Posterior vena cava (tissue), 2 donors: Measurements from ENCODE around the gene BLVRB. TPM values are rescaled to one million over a fixed set of nuclear protein-coding genes. Genes with fewer than 3 reads are reported as not detected.
A peak's percentile ranks its signal among the peaks of the same experiment; 100 is the strongest.
"Not testable (repeated sequence)": the region's sequence is repeated elsewhere in the genome, so short reads cannot be mapped to it uniquely, and the experiment has no call there.

Experiments used
- DNase-seq: peaks from one replicate; pipeline ENCODE4 v3.0.0-alpha.2; 2020; ENCODE audit warnings: low spot score
- intact Hi-C, 2 donors: fragments of 100-400 bp; cut with DNase I; formaldehyde crosslinking; loops; one replicate each; pipeline versions ENCODE4 v1.14.1 to v1.14.2; 2022 to 2023
- total RNA-seq, 2 donors: library from RNA; stranded (reverse); fragmentation: NEBNext Ultra II Directional; extraction: Animal tissue kit (Norgen Biotek cat#: 25700); gene quantifications; one replicate each; pipeline ENCODE4 v1.2.1, GENCODE V29; 2021
- donor health status: DM: yes; HTN: yes; CAD: no.
- donor health status: DM: yes; HTN: yes; CAD: no.

Gene BLVRB
- total RNA-seq, 2 donors from 2014 or later = 77.4 to 88.1 TPM

GRCh38 chr19:40414542-40415535 lies 50.7 kb downstream of the BLVRB start:
- intact Hi-C loops = no loop called here
- no peak for DNase-seq

DNA sequence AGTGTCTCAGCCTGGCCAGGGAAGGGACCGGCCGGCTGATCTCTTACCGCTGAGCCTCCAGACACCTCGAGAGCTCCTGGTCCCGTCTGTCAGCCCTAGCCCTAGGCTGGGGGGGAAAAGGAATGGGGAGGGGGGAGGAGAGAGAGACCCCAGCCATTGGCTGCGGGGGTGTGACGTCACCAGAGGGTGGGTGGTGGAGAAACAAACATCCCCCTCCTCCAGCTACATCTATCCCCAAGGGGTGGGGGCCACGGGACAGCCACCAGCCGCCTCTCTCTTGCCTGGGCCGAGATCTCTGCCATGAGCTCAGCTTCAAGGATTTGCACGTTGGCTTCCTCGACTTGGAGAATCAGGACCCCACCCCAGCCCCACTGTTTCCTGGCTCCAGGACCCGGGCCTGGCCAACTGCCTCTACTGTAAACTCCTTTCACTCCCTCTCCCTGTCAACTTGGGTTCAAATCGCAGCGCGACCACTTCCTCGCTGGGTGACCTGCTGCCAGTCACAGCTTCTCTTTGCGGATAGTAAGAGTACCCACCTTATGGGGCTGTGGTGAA lies 52.2 kb downstream of the BLVRB start, which contains the start of gene PRX:
Gene PRX (minus strand): TSS at position 88 of the 555 bp plus-strand sequence. CDS start 5,446 bp downstream, outside the sequence.
- intact Hi-C loops = no loop called here
- no peak for DNase-seq

GRCh38 chr19:40412866-40413265 lies 52.7 kb downstream of the BLVRB start:
- intact Hi-C loops = no loop called here

GRCh38 chr19:40411958-40412499 lies 53.5 kb downstream of the BLVRB start:
- intact Hi-C loops = no loop called here
- no peak for DNase-seq

More at GRCh38 chr19:40412866-40413265, 52.7 kb downstream of the BLVRB start:
- DNase-seq = no peak

DNA sequence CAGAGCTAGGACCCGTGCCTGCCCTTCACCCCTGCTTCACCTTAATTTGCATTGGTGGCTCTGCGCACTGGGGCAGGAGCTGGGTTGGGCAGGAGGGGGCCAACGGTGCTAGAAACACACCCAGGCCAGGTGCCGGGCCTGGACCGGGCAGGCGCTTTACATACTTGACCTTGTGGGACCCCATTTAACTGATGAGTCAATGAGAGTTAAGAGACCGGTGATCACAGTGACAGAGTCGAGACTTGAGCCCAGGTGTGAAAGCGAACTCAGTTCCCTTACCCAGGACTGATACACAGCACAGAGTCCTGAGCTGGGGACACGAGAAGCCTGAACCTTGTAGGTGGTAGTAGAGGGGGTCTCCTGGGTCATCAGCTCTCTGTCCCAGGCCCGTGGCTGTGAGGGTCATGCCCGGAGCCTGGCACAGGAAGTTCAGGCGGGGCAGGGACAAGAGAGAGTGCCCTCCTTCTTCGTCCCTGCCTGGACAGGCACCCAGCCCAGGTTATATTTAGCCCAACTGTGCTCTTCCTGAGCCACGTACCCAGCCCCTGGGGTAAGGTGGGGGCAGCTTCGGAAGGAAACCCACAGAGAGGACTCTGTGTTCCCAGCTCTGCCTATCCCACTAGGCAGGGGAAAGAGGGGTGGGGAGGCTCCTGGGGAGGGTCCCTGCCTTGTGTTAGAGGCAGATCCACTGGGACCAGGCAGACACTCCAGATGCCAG lies 54.3 kb downstream of the BLVRB start:
- no peak for DNase-seq
- intact Hi-C loops = no loop called here

DNA sequence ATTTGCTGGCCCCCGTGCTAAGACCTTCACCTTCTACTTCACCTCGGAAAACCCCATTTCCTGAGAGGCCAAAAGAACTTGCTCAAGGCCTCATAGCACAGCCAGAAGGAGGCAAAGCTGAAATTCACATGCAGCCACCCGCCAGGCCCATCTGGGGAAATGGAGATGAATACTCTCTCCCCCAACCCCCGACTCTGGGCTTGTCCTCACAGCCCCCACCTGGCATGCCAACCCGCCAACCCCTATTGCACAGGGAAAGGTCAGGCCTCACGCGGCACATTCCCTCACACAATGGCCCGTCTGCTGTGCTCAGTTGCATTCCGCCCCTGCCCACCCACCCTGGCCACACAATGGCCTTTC lies 55.5 kb downstream of the BLVRB start:
- no peak for DNase-seq
- intact Hi-C loops = no loop called here

DNA sequence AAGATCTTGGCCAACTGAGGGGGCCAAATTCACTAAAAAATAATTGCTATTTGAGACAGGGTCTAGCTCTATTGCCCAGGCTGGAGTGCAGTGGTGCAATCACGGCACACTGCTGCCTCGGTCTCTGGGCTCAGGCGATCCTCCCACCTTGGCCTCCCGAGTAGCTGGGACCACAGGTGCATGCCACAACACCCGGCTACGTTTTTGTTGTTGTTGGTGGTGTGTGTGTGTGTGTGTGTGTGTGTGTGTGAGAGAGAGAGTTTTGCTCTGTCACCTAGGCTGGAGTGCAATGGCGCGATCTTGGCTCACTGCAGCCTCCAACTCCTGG lies 57.0 kb downstream of the BLVRB start:
- intact Hi-C loops, DNase-seq: not testable (repeated sequence)

DNA sequence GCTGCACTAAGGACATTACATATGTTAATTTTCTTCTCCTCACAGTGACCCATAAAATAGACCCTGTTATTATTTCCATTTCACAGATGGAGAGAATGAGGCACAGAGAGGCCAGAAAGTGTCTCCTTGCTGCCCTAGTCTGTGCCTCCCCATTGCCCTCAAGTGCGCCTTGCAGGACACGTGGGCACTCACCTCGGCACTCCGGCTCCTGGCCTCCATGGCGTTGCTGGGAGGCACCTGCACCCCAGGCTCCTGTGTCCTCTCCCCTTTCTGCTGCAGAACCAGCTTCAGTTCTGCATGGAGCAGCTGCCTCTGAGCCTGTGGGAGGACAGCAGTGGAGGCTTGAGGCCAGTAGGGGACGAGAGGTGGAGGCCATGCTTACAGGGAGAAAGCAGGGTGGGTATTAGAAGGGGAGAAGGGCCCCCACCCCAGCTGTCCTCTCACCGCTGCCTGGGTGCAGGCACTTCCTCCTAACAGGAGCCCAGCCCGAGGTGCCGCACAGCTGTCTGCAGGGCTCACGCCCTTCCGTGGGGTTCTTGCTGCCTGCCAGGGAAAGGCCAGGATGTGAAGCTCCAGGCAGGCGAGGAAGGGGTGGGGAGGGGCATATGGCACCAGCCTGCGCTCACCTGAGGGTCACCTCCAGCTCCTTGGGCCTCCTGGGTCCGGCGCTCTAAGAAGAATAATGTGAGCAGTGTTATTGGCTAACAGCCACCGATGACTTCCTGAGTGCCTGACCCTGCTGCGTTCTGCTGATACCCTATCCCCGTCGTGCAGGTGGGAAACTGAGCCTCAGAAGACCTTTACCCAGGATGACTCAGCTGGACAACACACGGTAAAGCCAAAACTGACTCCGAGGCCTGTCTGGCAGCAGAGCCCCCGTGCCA lies 57.6 kb downstream of the BLVRB start:
- intact Hi-C loops = no loop called here
- no peak for DNase-seq

GRCh38 chr19:40403262-40403984 lies 62.1 kb downstream of the BLVRB start:
- DNase-seq = peak; percentile 97
- intact Hi-C loops = no loop called here

DNA sequence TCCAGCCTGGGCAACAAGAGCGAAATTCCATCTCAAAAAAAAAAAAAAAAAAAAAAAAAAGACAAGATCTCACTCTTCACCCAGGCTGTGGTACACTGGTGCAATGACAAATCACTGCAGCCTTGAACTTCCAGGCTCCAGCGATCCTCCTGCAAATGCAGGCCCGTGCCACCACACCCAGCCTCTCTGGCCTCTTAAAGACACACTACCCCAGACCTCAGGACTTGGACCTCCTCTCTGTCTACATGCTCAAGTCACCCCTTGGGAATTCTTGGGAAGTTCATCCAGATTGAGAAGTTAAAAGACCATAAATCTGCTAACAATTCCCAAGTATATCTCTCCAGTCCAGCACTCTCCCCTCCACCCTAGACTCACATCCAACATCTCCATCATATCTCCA lies 65.0 kb downstream of the BLVRB start:
- DNase-seq = no peak
- intact Hi-C loops = no loop called here

GRCh38 chr19:40398417-40399131 lies 67.0 kb downstream of the BLVRB start:
- no peak for DNase-seq
- intact Hi-C loops = loop anchor here in 1 of 2 donors (10.0 kb wide), 1 partner anchor 94 kb away; no protein-coding TSS in a partner anchor

Other genes with a start within 250 kb of the BLVRB start
- not detected for gene TTC9B, start 247.4 kb downstream of the BLVRB start, total RNA-seq
- under 1 TPM in 1 of 2 donors, not detected in 1; 0.42 TPM for gene CCNP, start 239.1 kb downstream of the BLVRB start, total RNA-seq
- 10 to 100 TPM; 80.4 to 85.1 TPM for gene AKT2, start 180.4 kb downstream of the BLVRB start, total RNA-seq
- 10 to 100 TPM; 13.2 to 16.9 TPM for gene C19orf47, start 117.3 kb downstream of the BLVRB start, total RNA-seq
- 100 to 1,000 TPM; 153 to 281 TPM for gene PLD3, start 117.0 kb downstream of the BLVRB start, total RNA-seq
- gene HIPK4, start 75.6 kb downstream of the BLVRB start, total RNA-seq = under 1 TPM in 1 of 2 donors, not detected in 1; 0.29 TPM
- gene PRX, start 52.4 kb downstream of the BLVRB start, total RNA-seq = 1 to 10 TPM; 3.4 to 3.5 TPM
- 10 to 100 TPM; 12.2 to 16.2 TPM for gene SERTAD1, start 39.8 kb downstream of the BLVRB start, total RNA-seq
- gene SERTAD3, start 21.4 kb downstream of the BLVRB start, total RNA-seq = 10 to 100 TPM; 33.8 to 48.6 TPM
- gene SPTBN4, start 1.3 kb upstream of the BLVRB start, total RNA-seq = 1 to 10 TPM; 1.7 to 2.7 TPM
- 10 to 100 TPM; 43.8 to 45.3 TPM for gene SHKBP1, start 111.1 kb upstream of the BLVRB start, total RNA-seq
- gene LTBP4, start 135.6 kb upstream of the BLVRB start, total RNA-seq = 100 to 1,000 TPM; 200 to 265 TPM
- gene NUMBL, start 224.9 kb upstream of the BLVRB start, total RNA-seq = 10 to 100 TPM; 54.0 to 62.6 TPM